Neural cell (in vitro differentiated cells): Measurements from ENCODE around the gene TCL1B.

Experiments used
- CTCF ChIP-seq: fragments of 450-650 bp; IDR thresholded peaks from 2 replicates; pipeline ENCODE4 v1.5.1; 2014; ENCODE audit warnings: antibody characterized with exemption, mild to moderate bottlenecking, moderate library complexity; ENCODE audit not compliant: poor library complexity, severe bottlenecking
- EP300 ChIP-seq: fragments of 450-650 bp; conservative IDR thresholded peaks from 2 replicates; pipeline ENCODE4 v1.6.1; 2014; ENCODE audit warnings: antibody characterized with exemption, mild to moderate bottlenecking, moderate library complexity; ENCODE audit not compliant: poor library complexity, severe bottlenecking
- EZH2 ChIP-seq: fragments of 200-600, 300-800 bp; shearing (Covaris generic), sonication (generic); IDR thresholded peaks from 2 replicates; pipeline ENCODE4 v1.6.1; 2014; ENCODE audit warnings: antibody characterized with exemption, low read length, borderline replicate concordance, mild to moderate bottlenecking; ENCODE audit not compliant: insufficient read depth, poor library complexity, severe bottlenecking
- POLR2AphosphoS5 ChIP-seq: IDR thresholded peaks from 2 replicates; pipeline ENCODE4 v1.6.1; 2012
- RAD21 ChIP-seq: fragments of 450-650 bp; conservative IDR thresholded peaks from 2 replicates; pipeline ENCODE4 v1.6.1; 2014; ENCODE audit warnings: antibody characterized with exemption, mild to moderate bottlenecking, moderate library complexity
- REST ChIP-seq: IDR thresholded peaks from 2 replicates; pipeline ENCODE4 v1.6.1; 2012; ENCODE audit warnings: borderline replicate concordance
- TAF1 ChIP-seq: IDR thresholded peaks from 2 replicates; pipeline ENCODE4 v1.6.1; 2012; ENCODE audit warnings: low read depth

- TF ChIP-seq POLR2AphosphoS5 (no peak), EZH2 (no peak), RAD21 (no peak), CTCF (no peak), EP300 (no peak), TAF1 (no peak), REST (no peak)
Observed at GRCh38 chr14:95722525-95723190, 36.4 kb downstream of the TCL1B start.
